GM21515 (cell line): ENCODE data around the gene RPS6KA3.
A peak's percentile ranks its signal among the peaks of the same experiment; 100 is the strongest.

Source experiments
- ATAC-seq: cut with Tn5 transposase; IDR thresholded peaks from one replicate; pipeline ENCODE4 v1.9.1; 2021; ENCODE audit not compliant: unreplicated experiment

Gene RPS6KA3

DNA sequence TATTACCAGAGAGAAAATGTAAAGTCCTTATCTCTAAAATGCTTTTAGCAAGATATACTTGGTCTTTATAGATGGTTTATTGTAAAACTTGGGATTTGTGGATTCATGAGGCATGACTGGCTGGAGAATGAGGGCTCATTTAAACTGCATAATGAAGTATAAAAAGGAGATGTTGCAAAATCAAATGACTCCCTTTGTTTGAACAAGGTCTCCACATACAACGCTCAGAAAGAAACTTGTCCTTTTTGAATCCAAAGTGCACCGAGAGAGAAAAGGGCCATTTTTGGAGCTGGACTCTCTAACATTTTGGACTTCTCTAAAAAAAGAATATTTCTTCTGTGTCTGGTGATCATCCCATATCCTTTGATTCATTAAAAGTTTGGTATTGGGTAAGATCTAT is 117.4 kb downstream of the RPS6KA3 start:
- no peak for ATAC-seq

GRCh38 chrX:20147561-20147960 is 119.1 kb downstream of the RPS6KA3 start:
- ATAC-seq: no peak

GRCh38 chrX:20144491-20144890 is 122.2 kb downstream of the RPS6KA3 start:
- no peak for ATAC-seq

DNA sequence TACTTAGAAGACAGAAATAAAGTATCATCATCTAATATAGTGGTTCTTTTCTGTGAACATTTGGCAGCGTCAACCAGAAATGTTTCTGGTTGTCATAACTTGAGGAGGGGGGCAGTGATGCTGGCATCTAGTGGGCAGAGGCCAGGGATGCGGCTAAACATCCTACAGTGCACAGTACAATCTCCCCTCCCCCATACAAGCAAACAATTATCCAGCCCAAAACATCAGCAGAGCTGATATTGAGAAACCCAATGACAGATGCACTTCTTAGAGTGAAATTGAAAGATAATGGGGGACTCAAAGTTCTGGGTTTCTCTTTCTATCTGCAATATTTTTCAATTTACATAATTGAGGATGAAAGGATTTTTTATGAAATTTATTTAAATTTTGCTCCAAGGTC is 123.1 kb downstream of the RPS6KA3 start:
- ATAC-seq: no peak

GRCh38 chrX:20143111-20143510 is 123.6 kb downstream of the RPS6KA3 start:
- ATAC-seq: no peak

DNA sequence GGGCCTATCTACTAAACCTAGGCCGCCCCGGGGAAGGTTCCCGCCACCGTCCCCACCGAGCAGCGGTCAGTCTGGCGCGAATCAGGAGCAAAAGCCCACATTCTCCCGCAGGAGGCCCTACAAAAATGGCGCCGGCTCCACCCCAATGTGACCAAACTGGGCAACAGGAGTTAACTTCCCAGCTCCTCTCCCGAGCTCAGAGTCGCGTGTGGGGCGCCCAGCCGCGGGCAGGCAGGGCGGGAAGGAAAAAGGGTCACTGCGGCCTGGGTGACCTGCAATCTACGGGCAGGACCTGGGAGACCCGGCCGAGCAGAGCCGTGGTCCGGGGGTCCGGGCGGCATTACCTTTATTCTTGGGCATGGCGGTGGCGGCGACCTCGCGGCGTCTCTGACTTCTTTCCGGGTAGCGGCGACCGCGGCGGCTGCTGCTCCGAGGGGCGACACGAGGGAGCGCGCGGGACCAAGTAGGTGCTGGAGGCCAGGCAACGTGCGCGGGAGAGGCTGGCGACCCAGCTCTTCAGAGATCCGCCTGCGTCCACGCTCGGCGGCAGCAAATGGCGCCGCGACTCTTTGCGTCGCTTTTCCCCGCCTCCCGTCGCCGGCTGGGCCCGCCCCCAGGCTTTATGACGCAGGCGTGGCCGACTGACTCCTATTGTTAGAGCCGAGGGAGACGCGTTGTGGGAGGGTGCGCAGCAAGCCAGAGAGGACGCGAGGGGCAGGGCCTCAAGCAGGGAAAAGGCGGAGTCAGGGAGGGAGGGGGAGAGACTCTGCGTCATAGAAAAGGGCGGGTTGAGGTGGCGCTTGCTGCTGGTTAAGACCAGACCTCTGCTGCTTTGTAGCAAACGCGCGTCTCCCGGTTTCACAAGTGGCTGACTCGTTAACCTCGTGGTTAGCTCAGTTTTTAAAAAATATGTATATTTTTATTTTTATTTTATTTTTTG is 125.2 kb downstream of the RPS6KA3 start, which contains the start of gene EIF1AX:
EIF1AX (minus strand) TSS at position 558 of the 940 bp plus-strand sequence; CDS start at position 360, 198 bp downstream.
- ATAC-seq: peak; percentile 97

GRCh38 chrX:20140420-20140819 is 126.3 kb downstream of the RPS6KA3 start:
- no peak for ATAC-seq

- ATAC-seq: no peak
Observed at GRCh38 chrX:20139966-20140365, 126.7 kb downstream of the RPS6KA3 start.

DNA sequence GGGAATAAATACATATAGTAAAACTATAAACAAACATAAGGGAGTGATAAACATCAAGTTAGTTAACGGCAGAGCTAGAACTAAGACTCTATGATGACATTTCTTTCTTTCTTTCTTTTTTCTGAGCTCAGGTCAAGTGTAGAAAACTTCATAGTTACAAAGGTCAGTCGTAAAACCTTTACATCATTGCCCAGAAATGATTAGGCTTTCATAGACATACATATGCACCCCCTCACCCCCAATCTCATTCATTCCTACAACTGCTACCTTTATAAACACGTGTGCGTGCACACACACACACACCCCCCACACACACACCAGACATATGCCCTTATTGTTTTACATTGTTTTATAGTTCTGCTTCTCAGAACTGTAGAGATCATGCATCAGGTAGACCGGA is 130.8 kb downstream of the RPS6KA3 start:
- ATAC-seq: no peak

GRCh38 chrX:20132666-20133065 is 134.0 kb downstream of the RPS6KA3 start:
- ATAC-seq: no peak

GRCh38 chrX:20130357-20130756 is 136.4 kb downstream of the RPS6KA3 start:
- no peak for ATAC-seq

DNA sequence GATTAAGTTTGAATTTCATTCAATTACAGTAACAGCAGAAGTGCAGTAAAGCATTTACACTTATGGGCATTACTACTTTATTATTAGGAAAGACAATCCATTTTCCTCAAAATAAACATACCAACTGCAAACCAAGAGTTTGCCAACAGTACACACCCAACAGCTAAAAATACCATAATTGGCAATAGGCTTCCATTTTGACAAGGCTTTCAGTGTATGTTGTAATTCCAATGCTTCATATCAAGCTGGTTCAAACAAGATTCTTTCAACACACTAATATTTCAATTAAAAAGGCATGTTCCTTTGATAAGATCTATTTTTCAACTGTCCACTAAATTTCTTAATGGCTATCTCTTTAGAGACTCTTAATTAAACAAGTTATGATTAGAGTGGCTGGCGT is 137.2 kb downstream of the RPS6KA3 start:
- ATAC-seq: no peak

DNA sequence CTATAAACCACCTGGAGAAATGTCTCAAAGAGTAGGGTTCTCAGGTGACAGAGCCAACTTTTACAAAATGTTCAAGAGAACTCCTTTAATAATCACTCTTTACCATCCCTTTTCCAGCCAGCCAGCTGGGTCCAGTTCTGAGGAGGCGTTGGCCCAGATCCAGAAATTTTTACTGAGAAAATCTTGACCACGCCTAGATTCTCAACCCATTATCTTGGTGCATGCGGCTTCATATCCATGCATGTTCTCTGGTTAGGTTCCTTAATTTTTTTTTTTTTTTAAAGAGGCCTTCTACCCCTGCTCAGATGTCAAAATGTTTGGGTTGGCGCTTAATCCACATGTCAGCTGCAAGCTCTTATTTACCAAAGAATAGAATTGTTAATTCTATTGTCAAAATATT is 138.0 kb downstream of the RPS6KA3 start:
- ATAC-seq: no peak

- peak; percentile 55 for ATAC-seq
Observed at GRCh38 chrX:20127440-20127839, 139.3 kb downstream of the RPS6KA3 start.

- peak; percentile 55 for ATAC-seq
Observed at GRCh38 chrX:20126833-20127232, 139.9 kb downstream of the RPS6KA3 start.

GRCh38 chrX:20124964-20125363 is 141.7 kb downstream of the RPS6KA3 start:
- ATAC-seq: no peak

GRCh38 chrX:20118065-20118824 is 148.5 kb downstream of the RPS6KA3 start:
- no peak for ATAC-seq

- ATAC-seq: no peak
Observed at GRCh38 chrX:20116577-20117240, 150.0 kb downstream of the RPS6KA3 start, which contains the start of gene MAP7D2. Gene MAP7D2 (minus strand): TSS chrX:20116907. CDS start chrX:20116879, 28 bp downstream.

- no peak for ATAC-seq
Observed at GRCh38 chrX:20116087-20116576, 150.6 kb downstream of the RPS6KA3 start.

DNA sequence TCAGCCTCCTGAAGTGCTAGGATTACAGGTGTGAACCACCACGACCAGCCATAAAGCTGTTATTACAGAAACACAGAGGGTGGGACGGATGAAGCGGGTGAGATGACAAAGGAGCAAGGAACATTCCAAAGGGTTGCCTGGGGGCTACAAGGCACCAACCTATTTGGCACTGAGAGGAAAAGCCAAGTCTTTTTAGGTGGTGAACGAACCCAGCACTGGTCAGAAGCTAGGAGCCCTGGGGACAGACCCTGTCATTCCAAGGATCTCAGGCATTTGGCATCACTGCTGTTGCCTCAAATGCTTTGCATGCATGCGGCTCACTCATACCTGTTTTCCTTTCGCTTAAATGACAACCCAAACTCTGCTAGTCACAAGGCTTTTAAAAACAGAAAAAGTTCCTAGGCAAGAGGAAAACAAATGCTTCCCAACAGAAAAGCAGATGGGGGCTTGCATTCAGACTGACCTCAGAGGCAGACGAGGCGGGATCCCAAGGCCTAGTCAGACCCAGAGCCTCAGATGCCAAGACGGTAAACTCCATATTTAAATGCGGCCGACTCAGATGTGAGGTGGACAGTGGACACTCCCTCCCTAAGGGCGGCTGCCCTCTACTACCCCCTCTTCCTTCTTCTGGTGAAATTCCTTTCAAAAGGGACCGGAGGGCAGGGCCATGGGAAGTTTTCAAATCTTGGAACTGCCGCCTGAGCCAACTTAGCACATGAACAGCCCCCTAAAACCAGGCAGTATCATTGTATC is 154.5 kb downstream of the RPS6KA3 start:
- no peak for ATAC-seq
